ENCODE data around the gene BRPF1. TPM values are rescaled to one million over a fixed set of nuclear protein-coding genes. Genes with fewer than 3 reads are reported as not detected.
A peak's percentile ranks its signal among the peaks of the same experiment; 100 is the strongest.

Gene BRPF1
- total RNA-seq, 1 donor = 40.9 TPM

GRCh38 chr3:9715764-9716437, 15.6 kb upstream of the BRPF1 start:
- no peaks in the 10 kb centered on the region for H3K27me3 ChIP-seq (ENCODE audit: insufficient read depth, low read length)
- H3K9me3 ChIP-seq (ENCODE audit: low read depth, low read length) = no peaks in the 10 kb centered on the region
- H3K4me1 ChIP-seq (ENCODE audit: insufficient read depth, low read length) = peaks cover 31% of the 10 kb centered on the region
- no peak overlapping the region for H3K4me3 ChIP-seq (ENCODE audit: low read length)

GRCh38 chr3:9716801-9717555, 14.6 kb upstream of the BRPF1 start:
- H3K27me3 ChIP-seq (ENCODE audit: insufficient read depth, low read length) = no peaks in the 10 kb centered on the region
- no peaks in the 10 kb centered on the region for H3K9me3 ChIP-seq (ENCODE audit: low read depth, low read length)
- H3K4me3 ChIP-seq (ENCODE audit: low read length) = no peak overlapping the region
- peaks cover 38% of the 10 kb centered on the region for H3K4me1 ChIP-seq (ENCODE audit: insufficient read depth, low read length)

- no peaks in the 10 kb centered on the region for H3K9me3 ChIP-seq (ENCODE audit: low read depth, low read length)
- no peak overlapping the region for H3K4me3 ChIP-seq (ENCODE audit: low read length)
- no peaks in the 10 kb centered on the region for H3K27me3 ChIP-seq (ENCODE audit: insufficient read depth, low read length)
- H3K4me1 ChIP-seq (ENCODE audit: insufficient read depth, low read length) = peaks cover 39% of the 10 kb centered on the region
Observed at GRCh38 chr3:9717563-9717962, 14.0 kb upstream of the BRPF1 start.

- no peaks in the 10 kb centered on the region for H3K9me3 ChIP-seq (ENCODE audit: low read depth, low read length)
- no peaks in the 10 kb centered on the region for H3K27me3 ChIP-seq (ENCODE audit: insufficient read depth, low read length)
- no peak overlapping the region for H3K4me3 ChIP-seq (ENCODE audit: low read length)
- peaks cover 39% of the 10 kb centered on the region for H3K4me1 ChIP-seq (ENCODE audit: insufficient read depth, low read length)
Observed at GRCh38 chr3:9718118-9718517, 13.4 kb upstream of the BRPF1 start.

- Histone ChIP-seq H3K4me3 (ENCODE audit: low read length) (no peak overlapping the region), H3K4me1 (ENCODE audit: insufficient read depth, low read length) (peaks cover 25% of the 10 kb centered on the region), H3K9me3 (ENCODE audit: low read depth, low read length) (no peaks in the 10 kb centered on the region), H3K27me3 (ENCODE audit: insufficient read depth, low read length) (no peaks in the 10 kb centered on the region)
Observed at GRCh38 chr3:9721015-9721699, 10.4 kb upstream of the BRPF1 start.

- H3K4me3 ChIP-seq (ENCODE audit: low read length) = no peak overlapping the region
- no peaks in the 10 kb centered on the region for H3K27me3 ChIP-seq (ENCODE audit: insufficient read depth, low read length)
- no peaks in the 10 kb centered on the region for H3K9me3 ChIP-seq (ENCODE audit: low read depth, low read length)
- H3K4me1 ChIP-seq (ENCODE audit: insufficient read depth, low read length) = peaks cover 22% of the 10 kb centered on the region
Observed at GRCh38 chr3:9721700-9722060, 9.9 kb upstream of the BRPF1 start.

GRCh38 chr3:9725775-9726515, 5.6 kb upstream of the BRPF1 start:
- no peaks in the 10 kb centered on the region for H3K9me3 ChIP-seq (ENCODE audit: low read depth, low read length)
- H3K27me3 ChIP-seq (ENCODE audit: insufficient read depth, low read length) = no peaks in the 10 kb centered on the region
- H3K4me3 ChIP-seq (ENCODE audit: low read length) = no peak overlapping the region
- peaks cover 29% of the 10 kb centered on the region for H3K4me1 ChIP-seq (ENCODE audit: insufficient read depth, low read length)

GRCh38 chr3:9727041-9727595, 4.4 kb upstream of the BRPF1 start:
- Histone ChIP-seq H3K9me3 (ENCODE audit: low read depth, low read length) (no peaks in the 10 kb centered on the region), H3K4me1 (ENCODE audit: insufficient read depth, low read length) (peaks cover 21% of the 10 kb centered on the region), H3K4me3 (ENCODE audit: low read length) (no peak overlapping the region), H3K27me3 (ENCODE audit: insufficient read depth, low read length) (no peaks in the 10 kb centered on the region)

- H3K4me1 ChIP-seq (ENCODE audit: insufficient read depth, low read length) = peaks cover 27% of the 10 kb centered on the region
- no peak overlapping the region for H3K4me3 ChIP-seq (ENCODE audit: low read length)
- H3K27me3 ChIP-seq (ENCODE audit: insufficient read depth, low read length) = no peaks in the 10 kb centered on the region
- no peaks in the 10 kb centered on the region for H3K9me3 ChIP-seq (ENCODE audit: low read depth, low read length)
Observed at GRCh38 chr3:9727743-9728142, 3.8 kb upstream of the BRPF1 start.

GRCh38 chr3:9729419-9729818, 2.1 kb upstream of the BRPF1 start:
- Histone ChIP-seq H3K4me3 (ENCODE audit: low read length) (no peak overlapping the region), H3K27me3 (ENCODE audit: insufficient read depth, low read length) (no peaks in the 10 kb centered on the region), H3K9me3 (ENCODE audit: low read depth, low read length) (no peaks in the 10 kb centered on the region), H3K4me1 (ENCODE audit: insufficient read depth, low read length) (peaks cover 44% of the 10 kb centered on the region)

GRCh38 chr3:9730657-9731205, 804 bp upstream of the BRPF1 start:
- Histone ChIP-seq H3K4me3 (ENCODE audit: low read length) (peak overlapping the region; percentile 83), H3K27me3 (ENCODE audit: insufficient read depth, low read length) (no peaks in the 10 kb centered on the region), H3K9me3 (ENCODE audit: low read depth, low read length) (no peaks in the 10 kb centered on the region), H3K4me1 (ENCODE audit: insufficient read depth, low read length) (peaks cover 55% of the 10 kb centered on the region)

GRCh38 chr3:9732080-9732739, 675 bp downstream of the BRPF1 start:
- H3K4me1 ChIP-seq (ENCODE audit: insufficient read depth, low read length) = peaks cover 47% of the 10 kb centered on the region
- H3K4me3 ChIP-seq (ENCODE audit: low read length) = peak overlapping the region; percentile 83
- H3K9me3 ChIP-seq (ENCODE audit: low read depth, low read length) = no peaks in the 10 kb centered on the region
- no peaks in the 10 kb centered on the region for H3K27me3 ChIP-seq (ENCODE audit: insufficient read depth, low read length)

- peak overlapping the region; percentile 83 for H3K4me3 ChIP-seq (ENCODE audit: low read length)
- no peaks in the 10 kb centered on the region for H3K27me3 ChIP-seq (ENCODE audit: insufficient read depth, low read length)
- H3K9me3 ChIP-seq (ENCODE audit: low read depth, low read length) = no peaks in the 10 kb centered on the region
- peaks cover 42% of the 10 kb centered on the region for H3K4me1 ChIP-seq (ENCODE audit: insufficient read depth, low read length)
Observed at GRCh38 chr3:9732740-9733115, 1.2 kb downstream of the BRPF1 start.

GRCh38 chr3:9736831-9737230, 5.3 kb downstream of the BRPF1 start:
- Histone ChIP-seq H3K4me3 (ENCODE audit: low read length) (no peak overlapping the region), H3K27me3 (ENCODE audit: insufficient read depth, low read length) (no peaks in the 10 kb centered on the region), H3K9me3 (ENCODE audit: low read depth, low read length) (no peaks in the 10 kb centered on the region), H3K4me1 (ENCODE audit: insufficient read depth, low read length) (peaks cover 34% of the 10 kb centered on the region)
